ENCODE results near the gene CC2D1B.

CC2D1B gene

GRCh38 chr1:52358851-52359497 is 7.0 kb downstream of the CC2D1B start:
- no peak for DNase-seq

GRCh38 chr1:52357397-52357796 is 8.6 kb downstream of the CC2D1B start:
- DNase-seq = no peak

GRCh38 chr1:52356818-52357355 is 9.1 kb downstream of the CC2D1B start:
- no peak for DNase-seq

DNA sequence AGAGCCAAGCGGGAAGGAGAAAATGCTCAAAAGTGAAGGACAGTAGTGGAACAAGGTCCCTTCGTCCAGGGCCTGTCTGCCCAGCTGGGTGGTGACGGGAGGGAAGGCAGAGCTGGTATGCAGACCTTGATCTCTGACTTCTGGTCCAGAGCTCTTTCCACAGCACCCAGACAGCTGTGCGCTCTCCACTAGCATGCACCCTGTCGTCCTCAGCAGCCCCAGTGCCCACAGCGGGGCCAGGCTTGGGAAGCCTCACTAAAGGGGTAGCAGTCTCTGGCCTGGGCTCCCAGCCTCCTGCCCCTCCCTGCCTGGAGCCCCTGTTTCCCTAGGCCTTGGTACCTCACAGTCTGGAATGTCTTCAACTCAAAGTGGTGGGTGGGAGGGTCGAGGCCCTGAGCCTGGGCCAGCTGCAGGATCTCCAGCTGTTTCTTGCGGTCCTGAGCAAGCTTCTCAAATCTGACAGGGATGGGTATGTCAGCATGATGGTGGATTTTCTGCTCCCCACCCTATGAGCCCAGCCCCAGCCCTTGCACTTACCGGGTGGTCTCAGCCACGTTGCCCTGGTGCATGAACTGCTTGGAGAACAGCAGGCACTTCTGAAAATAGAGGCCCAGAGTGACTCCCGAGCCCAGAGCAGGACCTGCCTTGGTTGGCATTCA is 10.0 kb downstream of the CC2D1B start:
- DNase-seq = no peak

DNA sequence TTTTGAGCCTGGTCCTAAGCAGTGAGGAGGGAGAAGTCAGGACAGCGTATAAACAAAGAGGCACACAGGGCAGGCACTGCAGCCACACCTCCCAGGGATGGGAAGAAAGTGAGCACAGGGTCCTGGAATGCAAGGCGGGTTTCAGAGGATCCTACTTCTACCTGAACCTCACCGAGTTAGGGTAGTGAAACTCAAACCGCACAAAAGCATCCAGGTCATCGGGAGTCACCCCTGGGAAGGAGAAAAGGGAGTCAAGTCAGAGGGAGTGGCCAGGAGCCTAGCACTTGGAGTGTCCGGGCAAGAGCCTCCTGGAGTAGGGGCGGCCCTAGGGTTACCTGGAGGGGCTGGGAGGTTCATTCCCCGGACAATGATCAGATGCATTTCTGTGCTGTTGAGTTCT is 10.6 kb downstream of the CC2D1B start:
- no peak for DNase-seq

DNA sequence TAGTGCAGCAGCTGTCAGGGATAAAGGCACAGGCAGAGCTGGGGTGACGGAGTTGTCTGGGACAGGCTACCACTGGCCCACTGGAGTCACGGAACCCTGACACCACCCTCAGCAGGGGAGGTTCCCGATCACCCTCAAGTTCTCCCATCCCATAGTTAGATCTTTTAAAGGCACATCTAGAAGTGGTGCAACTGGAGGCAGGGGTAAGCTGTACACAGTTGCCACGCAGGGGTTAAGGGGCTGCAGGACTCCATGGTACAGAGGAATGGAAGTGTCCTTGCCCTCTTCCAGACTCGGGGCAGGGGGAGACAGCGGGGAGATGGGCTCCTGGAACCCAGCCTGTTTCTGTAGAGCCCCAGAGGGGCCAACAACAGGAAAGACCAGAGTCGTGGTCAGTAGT is 13.3 kb downstream of the CC2D1B start:
- DNase-seq = no peak

GRCh38 chr1:52348704-52349300 is 17.2 kb downstream of the CC2D1B start:
- peak; percentile 5 for DNase-seq

DNA sequence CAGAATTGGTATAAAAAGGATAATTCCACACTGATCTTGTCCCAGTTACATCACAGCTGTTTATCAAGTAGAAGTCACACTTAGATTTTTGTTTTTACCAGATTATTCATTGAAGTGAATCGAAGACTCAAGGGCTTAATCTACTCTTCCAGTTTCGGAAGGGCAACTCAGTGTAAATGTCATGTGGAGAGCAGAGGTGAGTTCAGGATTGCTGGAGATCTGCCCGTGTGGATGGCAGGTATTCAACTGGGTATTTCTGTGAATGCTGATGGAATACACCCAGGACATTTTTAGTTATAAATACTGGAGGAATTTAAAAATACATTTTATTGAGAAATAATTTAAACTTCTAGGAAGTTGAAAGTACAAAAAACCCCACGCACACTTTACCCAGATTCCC is 19.4 kb downstream of the CC2D1B start:
- no peak for DNase-seq

DNA sequence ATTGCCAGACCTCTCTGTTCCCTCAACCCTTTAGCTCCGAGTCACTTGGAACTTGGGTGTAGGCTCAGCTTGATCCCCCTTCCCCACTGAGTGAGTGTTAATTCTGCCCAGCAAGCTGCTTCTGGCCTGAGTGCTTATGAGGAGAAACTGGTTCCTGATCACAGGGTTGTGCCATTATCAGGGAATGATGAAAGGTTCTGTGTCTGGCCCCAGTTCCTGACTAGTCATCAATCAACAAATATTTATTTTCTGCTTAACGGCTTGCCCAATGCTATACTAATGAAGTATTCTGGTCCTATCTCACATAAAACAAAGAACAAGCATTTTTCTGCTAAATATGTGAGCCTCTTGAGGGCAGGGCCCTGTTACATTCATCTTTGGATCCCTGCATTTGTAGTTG is 20.8 kb downstream of the CC2D1B start:
- DNase-seq = no peak

GRCh38 chr1:52343979-52344378 is 22.0 kb downstream of the CC2D1B start:
- no peak for DNase-seq

DNA sequence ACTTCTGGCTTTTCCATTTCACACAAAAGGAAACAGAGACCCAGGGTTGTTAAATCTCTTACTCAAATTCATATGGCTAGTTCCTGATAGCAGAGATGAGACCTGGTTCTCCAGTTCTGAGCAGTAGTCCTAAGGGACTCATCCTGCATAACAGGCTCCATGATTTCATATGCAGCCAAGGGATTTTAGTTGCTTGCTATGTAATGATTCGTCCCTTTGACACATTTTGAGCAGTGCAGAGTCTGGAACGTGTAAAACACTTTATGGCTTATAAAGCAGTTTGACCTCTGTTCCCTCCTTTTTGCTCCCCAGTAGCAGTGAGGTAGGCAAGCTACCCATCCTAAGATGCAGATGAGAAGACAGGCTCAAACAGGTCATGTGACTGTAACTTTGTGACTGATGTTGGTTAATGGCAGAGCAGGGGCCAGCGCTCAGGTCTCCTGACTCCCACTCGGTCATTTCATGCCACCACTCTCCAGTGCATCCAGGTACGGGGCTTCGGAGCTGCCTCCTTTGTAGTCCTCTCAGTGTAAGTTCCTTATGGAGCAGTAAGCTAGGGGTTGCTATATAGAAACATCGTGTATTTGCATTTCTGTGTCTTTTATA is 24.2 kb downstream of the CC2D1B start:
- no peak for DNase-seq

GRCh38 chr1:52337439-52337838 is 28.6 kb downstream of the CC2D1B start:
- DNase-seq = no peak

GRCh38 chr1:52334906-52335528 is 31.0 kb downstream of the CC2D1B start:
- no peak for DNase-seq

DNA sequence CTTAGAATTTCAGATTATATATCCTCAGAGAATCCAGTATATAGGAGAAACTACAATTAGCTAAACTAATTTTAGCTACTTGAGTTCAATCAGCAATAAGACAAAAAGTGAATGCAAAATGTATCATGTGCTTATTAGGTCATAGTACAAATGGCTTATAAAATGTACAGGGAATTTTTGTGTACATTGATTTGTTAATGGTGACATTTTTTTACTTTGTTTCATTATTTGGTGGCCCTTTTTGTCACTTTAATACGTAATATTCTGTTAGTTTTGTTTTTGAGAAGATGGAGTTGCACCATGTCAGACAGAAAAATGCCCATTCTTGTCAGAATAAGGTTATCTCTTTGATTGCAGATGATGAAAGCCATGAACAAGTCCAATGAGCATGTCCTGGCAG is 33.6 kb downstream of the CC2D1B start:
- DNase-seq = no peak

- DNase-seq = no peak
Measured at GRCh38 chr1:52328615-52329014, 37.4 kb downstream of the CC2D1B start.

GRCh38 chr1:52325786-52326185 is 40.2 kb downstream of the CC2D1B start:
- no peak for DNase-seq

- peak; percentile 9 for DNase-seq
Measured at GRCh38 chr1:52323731-52324130, 42.3 kb downstream of the CC2D1B start.

DNA sequence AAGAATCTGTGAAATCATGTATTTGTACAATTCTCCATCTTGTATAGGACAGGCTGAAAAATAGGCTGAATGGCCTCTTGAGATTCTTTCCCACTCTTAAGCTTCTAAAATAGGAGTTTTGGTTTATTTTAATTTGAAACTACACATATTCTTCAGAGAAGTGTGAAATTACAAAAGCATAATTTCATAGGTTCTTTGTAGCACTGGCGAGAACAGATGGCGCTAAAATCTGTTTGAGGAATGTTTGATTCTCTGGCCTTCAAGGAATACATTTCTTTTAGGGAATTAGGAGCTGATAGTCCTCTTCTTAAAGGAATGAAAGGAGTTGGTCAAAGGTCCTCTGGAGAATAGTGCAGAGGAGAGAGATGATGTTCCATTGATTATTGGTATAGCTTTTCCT is 44.9 kb downstream of the CC2D1B start:
- no peak for DNase-seq

- peak; percentile 4 for DNase-seq
Measured at GRCh38 chr1:52306227-52307006, 59.6 kb downstream of the CC2D1B start.

- no peak for DNase-seq
Measured at GRCh38 chr1:52305417-52306226, 60.4 kb downstream of the CC2D1B start.
